C4-2B (cell line): Measurements from ENCODE around the gene PPP4C.

Source experiments
- H3K27ac ChIP-seq: fragments of 450-650 bp; 2 replicates; pipeline ENCODE4 v1.5.1; 2017
- CTCF ChIP-seq: fragments of 450-650 bp; conservative IDR thresholded peaks from 2 replicates; pipeline ENCODE4 v1.5.1; 2017; ENCODE audit warnings: mild to moderate bottlenecking
- ZFX ChIP-seq: fragments of 450-650 bp; IDR thresholded peaks from 2 replicates; pipeline ENCODE4 v1.6.1; 2017

PPP4C gene

GRCh38 chr16:30075503-30076275 is at the start of gene PPP4C:
Gene PPP4C, plus strand, starts transcription at chr16:30075994. Its CDS starts 384 bp downstream, at chr16:30076378.
- TF ChIP-seq ZFX (no peak), CTCF (no peak)
- H3K27ac ChIP-seq: peak within 1 kb of the TSS; percentile 92

GRCh38 chr16:30026449-30026848 is 49.3 kb upstream of the PPP4C start:
- TF ChIP-seq CTCF: no peak
- no peak overlapping the region for H3K27ac ChIP-seq

GRCh38 chr16:30027588-30028437 is 48.0 kb upstream of the PPP4C start:
- TF ChIP-seq ZFX (no peak), CTCF (no peak)

GRCh38 chr16:30028438-30029076 is 47.2 kb upstream of the PPP4C start:
- H3K27ac ChIP-seq: no peak overlapping the region
- TF ChIP-seq CTCF: no peak
- TF ChIP-seq ZFX: no peak

More at GRCh38 chr16:30027588-30028437, 48.0 kb upstream of the PPP4C start:
- no peak overlapping the region for H3K27ac ChIP-seq

GRCh38 chr16:30030011-30030685 is 45.6 kb upstream of the PPP4C start:
- TF ChIP-seq CTCF (no peak), ZFX (no peak)
- no peak overlapping the region for H3K27ac ChIP-seq

GRCh38 chr16:30030841-30031413 is 44.9 kb upstream of the PPP4C start, which contains the start of gene TLCD3B:
Gene TLCD3B, minus strand, starts transcription at chr16:30031271. Its CDS starts 744 bp downstream, at chr16:30030527.
- no peak for TF ChIP-seq CTCF
- TF ChIP-seq ZFX: no peak
- no peak within 1 kb of the TSS for H3K27ac ChIP-seq
